Cardiac muscle cell (in vitro differentiated cells and primary cell): ENCODE measurements around the gene LY6G6D. TPM values are rescaled to one million over a fixed set of nuclear protein-coding genes. Genes with fewer than 3 reads are reported as not detected.

Experiments used
- DNase-seq, 2 donors: peaks; one replicate each; pipeline versions ENCODE4 v3.0.0 to v3.0.0-alpha.2; 2010 to 2017; ENCODE audit warnings: low read depth in 1 of 2, low spot score in 1 of 2
- H3K27ac ChIP-seq: fragments of 200-600 bp; sonication (generic); 2 replicates; pipeline ENCODE4 v1.5.1; 2016
- H3K27me3 ChIP-seq: fragments of 200-600 bp; sonication (generic); 2 replicates; pipeline ENCODE4 v1.6.0; 2016; ENCODE audit warnings: control low read depth
- H3K36me3 ChIP-seq: fragments of 200-600 bp; sonication (generic); 2 replicates; pipeline ENCODE4 v1.5.1; 2016; ENCODE audit warnings: control low read depth
- H3K4me1 ChIP-seq: fragments of 200-600 bp; sonication (generic); 2 replicates; pipeline ENCODE4 v1.8.1; 2017; ENCODE audit warnings: low read depth, mild to moderate bottlenecking, mixed run types
- H3K4me3 ChIP-seq: fragments of 200-600 bp; sonication (generic); 2 replicates; pipeline ENCODE4 v1.5.1; 2016; ENCODE audit warnings: mild to moderate bottlenecking
- H3K9me3 ChIP-seq: fragments of 200-600 bp; sonication (generic); 2 replicates; pipeline ENCODE4 v1.5.1; 2017; ENCODE audit warnings: low read depth, mild to moderate bottlenecking, control low read depth
- CTCF ChIP-seq: IDR thresholded peaks from 2 replicates; pipeline ENCODE4 v1.5.1; 2012; ENCODE audit warnings: low read depth, mild to moderate bottlenecking, low read length
- polyA plus RNA-seq: library from polyadenylated mRNA; unstranded; fragments of >200 nt; fragmentation: Nextera tagmentation; extraction: Ambion mirVana; gene quantifications from 2 replicates; pipeline ENCODE4 v1.2.1, GENCODE V29; 2016
- total RNA-seq: library from RNA; depleted of rRNA; stranded (reverse); fragments of >200 nt; gene quantifications from 2 replicates; pipeline ENCODE4 v1.2.3, GENCODE V29; 2016

The LY6G6D gene
- total and polyA plus RNA-seq, 2 experiments from 2014 or later = not detected

- Histone ChIP-seq H3K4me3 (peak overlapping the region; percentile 55), H3K4me1 (peaks cover 24% of the 10 kb centered on the region), H3K27ac (no peak overlapping the region), H3K27me3 (no peaks in the 10 kb centered on the region), H3K9me3 (no peaks in the 10 kb centered on the region), H3K36me3 (no peaks in the 10 kb centered on the region)
- no peak for TF ChIP-seq CTCF
- no peak for DNase-seq
Measured at GRCh38 chr6:31740397-31741223, 25.5 kb downstream of the LY6G6D start.

- Histone ChIP-seq H3K4me1 (peaks cover 21% of the 10 kb centered on the region), H3K27ac (no peak overlapping the region), H3K4me3 (no peak overlapping the region), H3K27me3 (no peaks in the 10 kb centered on the region), H3K36me3 (no peaks in the 10 kb centered on the region), H3K9me3 (no peaks in the 10 kb centered on the region)
- no peak for DNase-seq
- TF ChIP-seq CTCF = no peak
Measured at GRCh38 chr6:31741815-31742214, 26.7 kb downstream of the LY6G6D start.

GRCh38 chr6:31742894-31743293 lies 27.7 kb downstream of the LY6G6D start:
- Histone ChIP-seq H3K4me1 (peaks cover 12% of the 10 kb centered on the region), H3K27me3 (no peaks in the 10 kb centered on the region), H3K36me3 (no peaks in the 10 kb centered on the region), H3K27ac (no peak overlapping the region), H3K9me3 (no peaks in the 10 kb centered on the region), H3K4me3 (no peak overlapping the region)
- TF ChIP-seq CTCF = no peak
- DNase-seq = no peak

GRCh38 chr6:31744422-31744821 lies 29.3 kb downstream of the LY6G6D start:
- H3K4me1 ChIP-seq = peaks cover 4% of the 10 kb centered on the region

GRCh38 chr6:31749301-31750036 lies 34.3 kb downstream of the LY6G6D start:
- H3K4me3 ChIP-seq = no peak overlapping the region
- no peak for DNase-seq
- no peak for TF ChIP-seq CTCF

More at GRCh38 chr6:31744422-31744821, 29.3 kb downstream of the LY6G6D start:
- no peaks in the 10 kb centered on the region for H3K36me3 ChIP-seq
- H3K4me3 ChIP-seq = no peak overlapping the region
- no peak for TF ChIP-seq CTCF
- H3K27me3 ChIP-seq = no peaks in the 10 kb centered on the region
- H3K9me3 ChIP-seq = no peaks in the 10 kb centered on the region
- DNase-seq = no peak
- no peak overlapping the region for H3K27ac ChIP-seq

More at GRCh38 chr6:31749301-31750036, 34.3 kb downstream of the LY6G6D start:
- no peaks in the 10 kb centered on the region for H3K36me3 ChIP-seq
- no peaks in the 10 kb centered on the region for H3K4me1 ChIP-seq
- H3K27me3 ChIP-seq = no peaks in the 10 kb centered on the region
- H3K9me3 ChIP-seq = no peaks in the 10 kb centered on the region
- H3K27ac ChIP-seq = no peak overlapping the region
